CD14-positive monocyte (primary cell): Measurements from ENCODE around the gene VASH1. TPM values are rescaled to one million over a fixed set of nuclear protein-coding genes. Genes with fewer than 3 reads are reported as not detected.

Experiments
- DNase-seq, 3 donors: peaks; one replicate each; pipeline ENCODE4 v3.0.0-alpha.2; 2011 to 2022
- H2AFZ ChIP-seq: 2 replicates; pipeline ENCODE4 v1.6.0; 2012; ENCODE audit warnings: mild to moderate bottlenecking, low read depth, low read length, inconsistent platforms; ENCODE audit not compliant: insufficient read depth, poor library complexity, severe bottlenecking
- H3K27ac ChIP-seq, 2 donors: 1 replicate in 1 of 2; 2 replicates in 1 of 2; pipeline ENCODE4 v1.5.1; 2012 to 2013; ENCODE audit warnings: low read length in 2 of 2, control low read depth in 1 of 2, inconsistent platforms in 1 of 2, low read depth in 1 of 2, mild to moderate bottlenecking in 1 of 2
- H3K27me3 ChIP-seq, 2 donors: one replicate each; pipeline versions ENCODE4 v1.6.0 to v1.6.1; 2011 to 2013; ENCODE audit warnings: low read length in 2 of 2; ENCODE audit not compliant: control insufficient read depth in 2 of 2, insufficient read depth in 2 of 2
- H3K36me3 ChIP-seq, 2 donors: replicated peaks in 1 of 2; 1 replicate in 1 of 2; 2 replicates in 1 of 2; pipeline versions ENCODE4 v1.5.1 to v1.6.1; 2012 to 2013; ENCODE audit warnings: low read length in 2 of 2, control low read depth in 1 of 2, inconsistent platforms in 1 of 2, mild to moderate bottlenecking in 1 of 2; ENCODE audit not compliant: insufficient read depth in 2 of 2, control insufficient read depth in 1 of 2
- H3K4me1 ChIP-seq, 2 donors: 1 replicate in 1 of 2; 2 replicates in 1 of 2; pipeline versions ENCODE4 v1.5.1 to v1.6.1; 2012 to 2013; ENCODE audit warnings: low read length in 2 of 2, control low read depth in 1 of 2, inconsistent platforms in 1 of 2, mild to moderate bottlenecking in 1 of 2, moderate library complexity in 1 of 2; ENCODE audit not compliant: insufficient read depth in 2 of 2, control insufficient read depth in 1 of 2
- H3K4me2 ChIP-seq: replicated peaks from 2 replicates; pipeline ENCODE3; 2012; ENCODE audit warnings: low read length, moderate library complexity, mild to moderate bottlenecking; ENCODE audit not compliant: poor library complexity, severe bottlenecking; ENCODE audit errors: extremely low read depth
- H3K4me3 ChIP-seq, 3 experiments: fragments of 200-600 bp in 1 of 3; sonication (generic) in 1 of 3; replicated peaks in 1 of 3; 1 replicate in 2 of 3; 2 replicates in 1 of 3; pipeline ENCODE4 v1.5.1; 2011 to 2013; ENCODE audit warnings: low read length in 3 of 3, mild to moderate bottlenecking in 3 of 3, control low read depth in 2 of 3, low read depth in 2 of 3, inconsistent platforms in 1 of 3, moderate library complexity in 1 of 3
- H3K79me2 ChIP-seq: 2 replicates; pipeline ENCODE4 v1.6.0; 2012; ENCODE audit warnings: mild to moderate bottlenecking, control low read depth, inconsistent platforms, low read length, moderate library complexity; ENCODE audit not compliant: insufficient read depth
- H3K9ac ChIP-seq: 2 replicates; pipeline ENCODE4 v1.6.0; 2017; ENCODE audit warnings: low read length, mild to moderate bottlenecking; ENCODE audit not compliant: insufficient read depth, poor library complexity, severe bottlenecking
- H3K9me3 ChIP-seq, 2 donors: replicated peaks in 1 of 2; 1 replicate in 1 of 2; 2 replicates in 1 of 2; pipeline versions ENCODE4 v1.5.1 to v1.6.1; 2012 to 2013; ENCODE audit warnings: low read length in 2 of 2, control low read depth in 1 of 2; ENCODE audit not compliant: control insufficient read depth in 1 of 2, insufficient read depth in 1 of 2
- H4K20me1 ChIP-seq: 2 replicates; pipeline ENCODE4 v1.6.0; 2012; ENCODE audit warnings: mild to moderate bottlenecking, low read length, control low read depth, moderate library complexity; ENCODE audit not compliant: insufficient read depth
- H3K27ac Mint-ChIP-seq, 7 donors: one replicate each; pipeline ENCODE4 v1.8.0; 2020; ENCODE audit warnings: mild to moderate bottlenecking in 7 of 7, mixed read lengths in 7 of 7, moderate library complexity in 6 of 7, inconsistent platforms in 2 of 7
- H3K27me3 Mint-ChIP-seq, 3 donors: one replicate each; pipeline ENCODE4 v1.8.0; 2021 to 2022; ENCODE audit warnings: low read depth in 3 of 3, mild to moderate bottlenecking in 3 of 3, mixed read lengths in 3 of 3, moderate library complexity in 3 of 3, inconsistent platforms in 1 of 3
- H3K36me3 Mint-ChIP-seq, 2 donors: one replicate each; pipeline ENCODE4 v1.8.0; 2020; ENCODE audit warnings: mixed read lengths in 2 of 2, inconsistent platforms in 1 of 2, mild to moderate bottlenecking in 1 of 2
- H3K4me1 Mint-ChIP-seq: one replicate; pipeline ENCODE4 v1.8.0; 2020; ENCODE audit warnings: mild to moderate bottlenecking, mixed read lengths
- H3K4me3 Mint-ChIP-seq, 2 donors: one replicate each; pipeline ENCODE4 v1.8.0; 2020; ENCODE audit warnings: mild to moderate bottlenecking in 2 of 2, mixed read lengths in 2 of 2, moderate library complexity in 1 of 2
- H3K9me3 Mint-ChIP-seq, 7 donors: one replicate each; pipeline ENCODE4 v1.8.0; 2020 to 2022; ENCODE audit warnings: mixed read lengths in 7 of 7, mild to moderate bottlenecking in 6 of 7, moderate library complexity in 6 of 7, inconsistent platforms in 2 of 7
- CTCF ChIP-seq: fragments of 200-600 bp; IDR thresholded peaks from one replicate; pipeline ENCODE4 v1.8.0; 2022; ENCODE audit warnings: antibody characterized with exemption, mild to moderate bottlenecking
- WGBS: methylation state at CpG from one replicate; pipeline ENCODE4 v1.1.5; 2013; ENCODE audit warnings: missing lambda C conversion rate; ENCODE audit not compliant: insufficient coverage; 5-methylcytosine and 5-hydroxymethylcytosine counted together
- intact Hi-C, 2 donors: fragments of 100-400 bp; cut with micrococcal nuclease; formaldehyde crosslinking; loops; one replicate each; pipeline versions ENCODE4 v1.15.0 to v1.15.1; 2023
- polyA plus RNA-seq, 3 donors: library from polyadenylated mRNA; depleted of rRNA in 1 of 3; unstranded in 2 of 3; stranded (reverse) in 1 of 3; fragments of 300-500 nt in 2 of 3; fragments of >200 nt in 1 of 3; fragmentation: Illumina TruSeq in 2 of 3; gene quantifications; 1 replicate in 2 of 3; 2 replicates in 1 of 3; pipeline ENCODE4 v1.2.3, GENCODE V29; 2012 to 2021

Gene VASH1
- polyA plus RNA-seq, 3 donors: 2.5 to 10.5 (median 3.3) TPM

GRCh38 chr14:76793324-76793723 is 32.1 kb downstream of the VASH1 start:
- no peaks in the 10 kb centered on the region for H3K4me1 Mint-ChIP-seq
- no peaks in the 10 kb centered on the region for H3K9me3 Mint-ChIP-seq
- H3K27ac ChIP-seq: no peak overlapping the region
- no peaks in the 10 kb centered on the region for H3K4me1 ChIP-seq
- no peak overlapping the region for H3K4me2 ChIP-seq
- no peaks in the 10 kb centered on the region for H3K79me2 ChIP-seq
- H3K9me3 ChIP-seq: no peaks in the 10 kb centered on the region
- no peak overlapping the region for H3K9ac ChIP-seq
- intact Hi-C loops: no loop called here
- H3K36me3 Mint-ChIP-seq: peaks cover 75 to 87% of the 10 kb centered on the region in 2 donors
- no peak overlapping the region for H2AFZ ChIP-seq
- H3K4me3 Mint-ChIP-seq: no peak overlapping the region
- TF ChIP-seq CTCF: no peak
- no peaks in the 10 kb centered on the region for H4K20me1 ChIP-seq
- H3K36me3 ChIP-seq: peaks cover 52 to 81% of the 10 kb centered on the region in 2 donors
- peak overlapping the region in 1 of 7 donors; percentile 57 for H3K27ac Mint-ChIP-seq
- H3K27me3 Mint-ChIP-seq: peaks cover 0 to 1% (median 0%) of the 10 kb centered on the region in 3 donors
- no peak overlapping the region for H3K4me3 ChIP-seq
- DNase-seq: no peak
- 83% methylated on average over 1 of the region's 4 CpGs for WGBS
- H3K27me3 ChIP-seq: no peaks in the 10 kb centered on the region

GRCh38 chr14:76793956-76794355 is 32.7 kb downstream of the VASH1 start:
- Histone ChIP-seq H3K9me3 (no peaks in the 10 kb centered on the region), H4K20me1 (no peaks in the 10 kb centered on the region), H3K27ac (no peak overlapping the region), H2AFZ (no peak overlapping the region), H3K4me3 (no peak overlapping the region), H3K9ac (no peak overlapping the region), H3K79me2 (no peaks in the 10 kb centered on the region), H3K27me3 (no peaks in the 10 kb centered on the region), H3K4me1 (no peaks in the 10 kb centered on the region), H3K36me3 (peaks cover 51 to 81% of the 10 kb centered on the region in 2 donors), H3K4me2 (no peak overlapping the region)
- intact Hi-C loops: no loop called here
- Mint-ChIP-seq H3K27me3 (peaks cover 0 to 1% (median 0%) of the 10 kb centered on the region in 3 donors), H3K9me3 (no peaks in the 10 kb centered on the region), H3K4me1 (no peaks in the 10 kb centered on the region), H3K36me3 (peaks cover 70 to 87% of the 10 kb centered on the region in 2 donors), H3K27ac (no peak overlapping the region), H3K4me3 (no peak overlapping the region)
- TF ChIP-seq CTCF: no peak
- no peak for DNase-seq
- no CpG with 5 or more reads among the region's 5 CpGs for WGBS
